Stimulated activated naive CD8-positive, alpha-beta T cell treated with anti-CD3 and anti-CD28 coated beads, Interleukin-15, Interleukin-2, amounts not matched to agents 100 U/mL and 50 U/mL, for 24 hours (primary cell): Measurements from ENCODE around the gene TSPAN1.
"Not testable (repeated sequence)": the region's sequence is repeated elsewhere in the genome, so short reads cannot be mapped to it uniquely, and the experiment has no call there.

Experiments used
- ATAC-seq: fragments of 150-1000 bp; cut with Tn5 transposase; one replicate; pipeline ENCODE4 v1.10.0; 2021
- DNase-seq: peaks from one replicate; pipeline ENCODE4 v3.0.0; 2021

Gene TSPAN1

DNA sequence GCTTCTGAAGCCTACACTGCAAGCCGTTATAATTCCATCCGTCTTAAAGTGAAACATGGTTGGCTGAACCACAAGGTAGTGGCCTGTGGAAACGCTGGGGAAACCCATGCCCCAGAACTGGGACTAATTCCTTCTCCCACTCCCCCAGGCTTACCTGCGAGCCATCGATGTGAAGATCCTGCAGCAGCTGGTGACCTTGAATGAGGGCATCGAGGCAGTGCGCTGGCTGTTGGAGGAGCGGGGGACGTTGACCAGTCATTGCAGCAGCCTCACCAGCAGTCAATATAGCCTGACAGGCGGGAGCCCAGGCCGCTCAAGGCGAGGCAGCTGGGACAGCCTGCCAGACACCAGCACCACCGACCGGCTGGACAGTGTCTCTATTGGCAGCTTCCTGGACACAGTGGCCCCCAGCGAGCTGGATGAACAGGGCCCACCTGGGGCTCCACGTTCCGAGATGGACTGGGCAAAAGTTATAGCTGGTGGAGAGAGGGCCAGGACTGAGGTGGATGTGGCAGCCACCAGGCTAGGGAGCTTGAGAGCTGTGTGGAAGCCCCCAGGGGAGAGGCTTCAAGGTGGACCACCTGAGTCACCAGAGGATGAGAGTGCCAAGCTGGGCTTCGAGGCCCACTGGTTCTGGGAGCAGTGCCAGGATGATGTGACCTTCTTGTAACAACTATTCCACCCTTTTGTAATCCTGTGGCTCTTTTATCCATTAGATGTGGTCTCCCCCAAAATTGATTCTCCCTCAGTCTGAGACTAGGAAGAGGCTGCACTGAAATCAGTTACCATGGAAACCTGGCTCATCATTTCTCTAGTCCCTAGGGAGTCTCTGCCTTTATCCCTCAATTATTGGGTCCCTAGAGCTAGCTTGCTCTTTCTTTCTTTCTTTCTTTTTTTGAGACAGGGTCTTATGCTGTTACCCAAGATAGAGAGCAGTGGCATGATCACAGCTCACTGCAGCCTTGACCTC lies 44.9 kb downstream of the TSPAN1 start:
- ATAC-seq: no peak
- DNase-seq: no peak

DNA sequence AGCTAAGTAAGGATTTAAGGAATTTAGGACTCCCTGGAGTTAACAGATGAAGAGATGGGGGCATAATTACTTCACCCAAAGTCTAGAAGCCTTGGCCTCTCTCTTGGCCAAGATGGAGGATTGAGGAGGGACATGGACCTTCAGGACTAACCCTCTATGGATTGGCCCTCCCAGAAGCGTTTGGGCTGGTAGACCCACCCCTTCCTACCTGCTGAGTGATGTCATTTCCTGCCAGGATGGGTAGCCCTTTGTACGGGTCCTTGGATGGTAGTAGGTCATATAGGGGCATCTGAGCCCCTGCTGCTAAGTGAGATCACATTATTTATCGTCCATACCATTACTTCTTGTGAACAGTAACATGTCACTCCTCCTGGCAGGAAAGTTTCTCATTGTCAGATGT lies 45.9 kb downstream of the TSPAN1 start:
- ATAC-seq: no peak

DNA sequence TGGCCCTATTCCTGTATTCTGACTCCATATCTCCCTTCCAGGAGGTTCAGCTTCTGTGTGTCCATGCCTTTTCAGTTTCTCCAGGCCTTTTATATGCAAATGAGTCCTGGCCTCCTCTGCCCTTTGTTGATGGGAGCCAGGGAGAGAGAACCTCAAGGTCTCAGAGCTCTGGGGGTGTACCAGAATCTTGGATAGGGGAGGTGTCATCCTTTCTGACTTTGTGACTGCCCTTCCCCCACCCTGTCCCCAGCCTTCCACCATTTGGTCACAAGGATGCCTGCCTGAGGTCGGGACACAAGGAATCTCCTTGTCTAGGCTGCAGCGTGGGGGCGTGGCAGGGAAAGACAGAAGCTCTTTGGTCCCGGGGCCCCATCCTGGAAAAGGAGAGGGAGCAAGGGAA lies 46.9 kb downstream of the TSPAN1 start:
- DNase-seq (no peak), ATAC-seq (no peak)

More for the DNA sequence above, 45.9 kb downstream of the TSPAN1 start:
- DNase-seq: no peak

DNA sequence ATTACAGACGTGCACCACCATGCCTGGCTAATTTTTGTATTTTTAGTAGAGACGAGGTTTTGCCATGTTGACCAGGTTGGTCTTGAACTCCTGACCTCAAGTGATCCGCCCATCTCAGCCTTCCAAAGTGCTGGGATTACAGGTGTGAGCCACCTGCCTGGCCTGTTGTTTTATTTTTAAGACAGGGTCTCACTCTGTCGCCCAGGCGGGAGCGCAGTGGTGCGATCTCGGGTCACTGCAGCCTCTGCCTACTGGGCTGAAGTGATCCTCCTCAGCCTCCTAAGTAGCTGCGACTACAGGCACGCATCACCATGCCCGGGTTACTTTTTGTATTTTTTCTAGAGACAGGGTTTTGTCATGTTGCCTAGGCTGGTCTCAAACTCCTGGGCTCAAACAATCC lies 48.2 kb downstream of the TSPAN1 start:
- not testable (repeated sequence) for DNase-seq, ATAC-seq

DNA sequence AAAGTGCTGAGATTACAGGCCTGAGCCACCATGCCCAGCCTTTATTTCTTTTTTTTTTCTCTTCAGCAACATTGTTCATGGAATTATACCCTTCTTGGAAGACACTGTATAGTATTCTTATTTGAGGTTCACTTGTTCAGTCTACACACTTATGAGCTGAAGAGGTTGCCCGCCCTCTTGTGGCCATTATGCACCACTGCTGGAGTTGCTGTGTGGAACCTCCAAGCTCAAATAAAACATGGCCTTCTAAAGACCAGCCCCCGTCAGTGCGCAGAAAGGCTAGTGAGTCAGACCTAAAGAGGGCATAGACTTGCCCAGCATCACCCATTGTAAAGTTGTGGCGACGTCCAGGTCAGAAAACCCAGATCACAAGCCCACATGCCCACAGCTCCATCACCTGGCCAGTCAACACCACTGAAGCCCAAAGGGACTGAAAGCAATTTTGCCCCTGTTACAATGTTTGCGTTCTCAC lies 48.6 kb downstream of the TSPAN1 start:
- ATAC-seq: peak; percentile 95

DNA sequence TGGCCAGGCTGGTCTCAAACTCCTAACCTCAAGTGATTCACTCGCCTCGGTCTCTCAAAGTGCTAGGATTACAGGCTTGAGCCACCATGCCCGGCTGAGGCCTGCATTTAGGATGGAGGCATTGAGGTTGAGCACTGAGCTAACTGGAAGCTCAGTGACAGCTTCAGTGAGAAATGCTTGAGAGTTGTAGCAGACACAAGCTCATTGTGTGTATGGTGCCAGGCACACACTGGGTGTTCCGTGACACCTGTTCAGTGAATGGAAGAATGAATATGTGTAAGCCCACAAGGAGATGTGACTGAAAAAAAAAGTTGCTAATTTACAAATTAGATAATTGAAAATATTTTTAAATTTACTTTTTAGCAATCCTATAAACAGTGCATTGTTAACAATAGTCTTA lies 50.1 kb downstream of the TSPAN1 start:
- ATAC-seq: no peak
- no peak for DNase-seq

More for the DNA sequence above, 48.6 kb downstream of the TSPAN1 start:
- DNase-seq: peak; percentile 66

DNA sequence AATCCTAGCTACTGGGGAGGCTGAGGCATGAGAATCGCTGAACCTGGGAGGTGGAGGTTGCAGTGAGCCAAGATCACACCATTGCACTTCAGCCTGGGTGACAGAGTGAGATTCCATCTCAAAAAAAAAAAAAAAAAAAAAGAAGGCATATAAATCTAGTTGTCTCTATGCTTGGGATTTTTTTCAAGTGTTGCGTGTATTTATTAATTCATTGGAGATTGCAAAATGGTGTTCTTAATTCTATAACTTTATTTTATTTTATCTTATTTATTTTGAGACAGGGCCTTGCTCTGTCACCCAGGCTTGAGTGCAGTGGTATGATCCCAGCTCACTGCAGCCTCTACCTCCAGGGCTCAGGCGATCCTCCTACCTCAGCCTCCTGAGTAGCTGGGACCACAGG lies 56.3 kb downstream of the TSPAN1 start:
- not testable (repeated sequence) for ATAC-seq, DNase-seq
